ENCODE data around the gene TRMT10A.

DNA sequence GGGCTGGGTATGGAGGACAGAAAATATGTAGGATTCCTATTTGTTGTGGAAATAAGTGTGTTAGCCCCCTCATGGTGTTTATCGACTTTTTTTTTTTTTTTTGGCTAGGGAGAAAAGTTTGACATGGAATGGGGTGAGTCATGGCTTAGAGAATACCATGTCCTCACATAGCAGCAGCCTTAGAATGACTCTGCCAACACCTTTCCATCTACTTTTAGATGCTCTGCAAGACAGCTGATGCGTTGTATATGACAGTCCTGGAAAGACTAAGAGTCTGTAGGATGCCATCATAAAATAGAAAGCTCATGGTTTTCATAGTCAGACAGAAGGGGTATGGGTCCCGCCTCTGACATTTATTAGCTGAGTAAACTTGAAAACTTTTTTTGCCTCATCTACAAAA is 48.4 kb upstream of the TRMT10A start:
- TF ChIP-seq ZNF274 (IDR thresholded peaks at IDR 0.05; ENCODE audit: insufficient read depth, insufficient read length), result no peak
- no peak for TF ChIP-seq ZSCAN29 (IDR thresholded peaks at IDR 0.05)
- no peak for TF ChIP-seq POLR2A (IDR thresholded peaks at IDR 0.05; ENCODE audit: low read depth, low read length)
